Fibroblast of pulmonary artery (primary cell): ENCODE results near the gene CIBAR2.
A peak's percentile ranks its signal among the peaks of the same experiment; 100 is the strongest.

ENCODE experiments used
- DNase-seq: peaks from one replicate; pipeline ENCODE4 v3.0.0-alpha.2; 2010; ENCODE audit warnings: low read depth
- H3K4me3 ChIP-seq: replicated peaks from 2 replicates; pipeline ENCODE4 v1.5.1; 2011; ENCODE audit warnings: low read depth, mild to moderate bottlenecking, control low read depth, low read length, moderate library complexity
- TF ChIP-seq, protein P1 (sequence below): IDR thresholded peaks from 2 replicates; pipeline ENCODE4 v1.5.1; 2011; ENCODE audit warnings: mild to moderate bottlenecking, control low read depth, low read length, inconsistent platforms; ENCODE audit errors: missing control alignments

CIBAR2 gene

DNA sequence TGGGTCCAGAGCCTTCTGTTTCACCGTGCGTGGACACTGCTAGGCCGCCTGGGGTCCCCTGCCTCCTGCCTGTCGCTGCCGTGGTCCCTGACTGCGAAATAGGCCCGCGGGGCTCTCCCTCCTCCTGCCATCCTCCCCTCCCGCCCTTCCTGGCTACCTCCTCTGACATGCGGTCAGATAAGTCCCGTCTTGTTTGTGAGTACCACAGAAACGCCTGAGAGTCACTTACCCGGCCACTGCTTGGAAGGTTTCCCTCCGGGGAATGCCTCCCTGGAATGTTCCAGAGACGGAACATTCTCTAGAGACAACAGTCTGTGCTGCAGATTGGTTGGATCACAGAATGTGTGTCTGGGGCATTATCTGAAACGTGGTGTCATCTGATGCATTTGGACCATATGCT is 22.7 kb downstream of the CIBAR2 start:
- TF ChIP-seq, protein P1, sequence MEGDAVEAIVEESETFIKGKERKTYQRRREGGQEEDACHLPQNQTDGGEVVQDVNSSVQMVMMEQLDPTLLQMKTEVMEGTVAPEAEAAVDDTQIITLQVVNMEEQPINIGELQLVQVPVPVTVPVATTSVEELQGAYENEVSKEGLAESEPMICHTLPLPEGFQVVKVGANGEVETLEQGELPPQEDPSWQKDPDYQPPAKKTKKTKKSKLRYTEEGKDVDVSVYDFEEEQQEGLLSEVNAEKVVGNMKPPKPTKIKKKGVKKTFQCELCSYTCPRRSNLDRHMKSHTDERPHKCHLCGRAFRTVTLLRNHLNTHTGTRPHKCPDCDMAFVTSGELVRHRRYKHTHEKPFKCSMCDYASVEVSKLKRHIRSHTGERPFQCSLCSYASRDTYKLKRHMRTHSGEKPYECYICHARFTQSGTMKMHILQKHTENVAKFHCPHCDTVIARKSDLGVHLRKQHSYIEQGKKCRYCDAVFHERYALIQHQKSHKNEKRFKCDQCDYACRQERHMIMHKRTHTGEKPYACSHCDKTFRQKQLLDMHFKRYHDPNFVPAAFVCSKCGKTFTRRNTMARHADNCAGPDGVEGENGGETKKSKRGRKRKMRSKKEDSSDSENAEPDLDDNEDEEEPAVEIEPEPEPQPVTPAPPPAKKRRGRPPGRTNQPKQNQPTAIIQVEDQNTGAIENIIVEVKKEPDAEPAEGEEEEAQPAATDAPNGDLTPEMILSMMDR: no peak
- H3K4me3 ChIP-seq: no peak overlapping the region
- DNase-seq: peak; percentile 35

GRCh38 chr16:85088570-85089199 is 23.6 kb downstream of the CIBAR2 start:
- TF ChIP-seq, protein P1: no peak
- no peak overlapping the region for H3K4me3 ChIP-seq
- DNase-seq: no peak

- no peak for DNase-seq
- TF ChIP-seq, protein P1: no peak
- no peak overlapping the region for H3K4me3 ChIP-seq
Observed at GRCh38 chr16:85087899-85088569, 24.2 kb downstream of the CIBAR2 start.

DNA sequence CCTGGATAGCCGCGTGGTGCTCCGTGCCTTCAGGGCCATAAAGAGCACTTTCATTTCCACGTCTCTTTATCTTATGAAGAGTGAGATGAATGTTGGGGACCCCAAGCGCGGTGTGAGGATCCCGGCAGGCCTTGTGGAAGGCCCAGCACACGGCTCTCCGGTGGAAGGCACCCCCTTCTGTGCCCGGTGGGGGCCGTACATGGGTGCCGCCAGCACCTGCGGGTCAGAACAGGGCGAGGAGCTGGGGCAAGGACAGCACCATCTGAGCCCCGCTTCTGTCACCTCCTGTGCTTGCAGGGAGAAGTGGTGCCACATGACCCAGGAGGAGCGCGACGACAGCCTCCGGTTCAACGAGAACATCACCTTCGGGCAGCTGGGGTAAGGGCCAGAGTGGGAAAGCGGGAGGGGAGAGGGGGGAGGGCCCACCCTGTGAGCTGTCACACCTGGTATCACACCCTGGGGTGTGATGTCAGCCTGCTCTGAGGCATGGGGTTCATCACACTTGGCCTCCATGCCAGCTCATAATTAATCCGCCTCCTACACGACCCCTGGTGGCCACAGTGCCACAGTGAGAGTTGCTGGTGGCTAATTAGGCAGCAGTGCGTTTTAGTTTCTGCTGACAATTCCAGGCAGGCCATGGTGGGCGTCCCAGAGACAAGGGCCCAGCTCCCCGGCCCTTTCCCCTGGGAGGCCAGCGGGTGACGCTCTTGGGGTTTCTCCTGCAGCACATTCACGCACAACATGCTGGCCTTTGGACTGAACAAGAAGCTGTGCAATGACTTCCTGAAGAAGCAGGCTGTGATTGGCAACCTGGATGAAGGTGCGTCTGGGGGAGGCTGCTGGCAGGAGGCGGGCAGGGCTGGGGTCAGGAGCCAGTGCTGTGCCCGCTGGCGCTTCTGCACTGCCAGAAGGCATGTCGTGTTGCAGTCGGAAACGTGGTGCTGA is 25.7 kb downstream of the CIBAR2 start:
- no peak overlapping the region for H3K4me3 ChIP-seq
- peak; percentile 39 for DNase-seq
- TF ChIP-seq, protein P1: peak; percentile 55

- no peak for DNase-seq
- TF ChIP-seq, protein P1: no peak
- H3K4me3 ChIP-seq: no peak overlapping the region
Observed at GRCh38 chr16:85085721-85086120, 26.6 kb downstream of the CIBAR2 start.

GRCh38 chr16:85084841-85085510 is 27.3 kb downstream of the CIBAR2 start:
- no peak for DNase-seq
- TF ChIP-seq, protein P1: no peak
- H3K4me3 ChIP-seq: no peak overlapping the region
